Measurements from ENCODE around the gene COMMD4.
"Not testable (repeated sequence)": the region's sequence is repeated elsewhere in the genome, so short reads cannot be mapped to it uniquely, and the experiment has no call there.

Gene COMMD4

GRCh38 chr15:75371901-75372688 is 36.2 kb downstream of the COMMD4 start:
- DNase-seq (ENCODE audit: low read depth) = no peak
- H3K4me3 ChIP-seq (ENCODE audit: low read length) = no peak overlapping the region
- TF ChIP-seq CTCF (conservative IDR thresholded peaks at IDR 0.05; ENCODE audit: low read length) = no peak

GRCh38 chr15:75380773-75381172 is 44.9 kb downstream of the COMMD4 start:
- no peak for DNase-seq (ENCODE audit: low read depth)
- no peak overlapping the region for H3K4me3 ChIP-seq (ENCODE audit: low read length)
- TF ChIP-seq CTCF (conservative IDR thresholded peaks at IDR 0.05; ENCODE audit: low read length) = no peak

GRCh38 chr15:75383986-75384385 is 48.1 kb downstream of the COMMD4 start:
- not testable (repeated sequence) for DNase-seq (ENCODE audit: low read depth); H3K4me3 ChIP-seq (ENCODE audit: low read length)

All from AG10803 (cell line).